Astrocyte (in vitro differentiated cells and primary cell): ENCODE data around the gene ADCY1.

Experiments
- CTCF ChIP-seq: IDR thresholded peaks from 2 replicates; pipeline ENCODE4 v1.5.1; 2011; ENCODE audit warnings: low read depth, mild to moderate bottlenecking, inconsistent platforms, low read length, moderate library complexity; ENCODE audit not compliant: insufficient read depth
- EZH2 ChIP-seq: IDR thresholded peaks from 2 replicates; pipeline ENCODE4 v1.6.1; 2012; ENCODE audit warnings: mild to moderate bottlenecking, low read length, inconsistent platforms; ENCODE audit not compliant: insufficient read depth

- TF ChIP-seq CTCF (no peak), EZH2 (no peak)
Measured at GRCh38 chr7:45574416-45574668, 174 bp downstream of the ADCY1 start.
